GF-D8 (cell line): Measurements from ENCODE around the gene HOXA9.

Experiments used
- DNase-seq: peaks from one replicate; lab custom pipeline; 2025; lab: John Stamatoyannopoulos, UW

The HOXA9 gene

DNA sequence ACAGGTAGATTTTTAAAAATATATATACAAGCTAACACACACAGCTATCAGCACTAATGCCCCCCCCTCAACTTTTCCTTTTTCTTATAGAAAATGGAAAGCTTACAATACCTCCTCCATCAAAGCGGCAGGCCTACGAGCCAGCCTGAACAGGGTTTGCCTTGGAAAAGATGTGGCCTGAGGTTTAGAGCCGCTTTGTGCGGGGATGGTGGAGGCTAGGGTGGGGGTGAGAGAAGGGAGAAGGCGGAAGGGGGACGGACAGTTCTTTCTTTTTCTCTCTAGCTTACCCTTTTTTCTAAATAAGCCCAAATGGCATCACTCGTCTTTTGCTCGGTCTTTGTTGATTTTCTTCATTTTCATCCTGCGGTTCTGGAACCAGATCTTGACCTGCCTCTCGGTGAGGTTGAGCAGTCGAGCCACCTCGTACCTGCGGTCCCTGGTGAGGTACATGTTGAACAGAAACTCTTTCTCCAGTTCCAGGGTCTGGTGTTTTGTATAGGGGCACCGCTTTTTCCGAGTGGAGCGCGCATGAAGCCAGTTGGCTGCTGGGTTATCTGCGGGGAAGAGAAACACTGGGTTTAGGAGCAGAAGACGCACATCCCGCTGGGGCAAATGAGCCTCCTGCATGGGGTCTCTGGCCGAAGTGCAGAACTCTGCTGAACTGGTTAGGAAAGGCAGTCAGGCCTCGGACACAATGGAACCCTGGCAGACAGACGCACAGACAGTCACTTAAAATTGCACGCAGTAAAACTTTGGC, 1.9 kb downstream of the HOXA9 start:
- DNase-seq = no peak

DNA sequence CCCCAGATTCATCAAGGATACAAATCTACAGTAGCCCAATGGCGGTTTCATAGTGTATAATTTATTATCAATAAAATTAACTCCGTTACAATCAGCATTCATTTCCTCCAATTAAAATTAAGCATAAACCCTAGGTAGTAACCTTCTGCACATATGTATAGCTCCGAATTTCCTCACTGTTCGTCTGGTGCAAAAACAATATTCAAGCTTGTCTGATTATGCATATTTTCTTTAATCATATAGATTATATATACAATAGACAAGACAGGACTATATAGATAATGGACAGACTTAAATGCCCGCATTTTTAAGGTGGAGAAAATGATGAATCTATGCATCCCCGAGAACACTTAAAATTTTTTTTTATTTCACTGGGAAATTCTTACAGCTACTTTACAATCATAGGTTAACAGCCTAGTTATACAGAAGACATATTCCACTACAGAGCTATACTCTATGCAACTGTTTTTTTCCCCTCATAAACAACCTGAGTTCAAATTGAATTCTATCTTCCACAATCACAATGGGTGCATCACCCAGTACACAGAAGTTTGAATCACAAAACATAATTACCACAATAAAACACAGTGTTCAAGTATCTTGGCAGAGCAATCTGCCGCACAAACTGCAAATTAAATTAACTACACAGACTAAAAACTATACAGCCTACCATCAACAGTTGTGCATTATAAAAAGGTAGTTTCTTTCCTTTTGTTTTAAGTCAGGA, 2.6 kb downstream of the HOXA9 start:
- no peak for DNase-seq

DNA sequence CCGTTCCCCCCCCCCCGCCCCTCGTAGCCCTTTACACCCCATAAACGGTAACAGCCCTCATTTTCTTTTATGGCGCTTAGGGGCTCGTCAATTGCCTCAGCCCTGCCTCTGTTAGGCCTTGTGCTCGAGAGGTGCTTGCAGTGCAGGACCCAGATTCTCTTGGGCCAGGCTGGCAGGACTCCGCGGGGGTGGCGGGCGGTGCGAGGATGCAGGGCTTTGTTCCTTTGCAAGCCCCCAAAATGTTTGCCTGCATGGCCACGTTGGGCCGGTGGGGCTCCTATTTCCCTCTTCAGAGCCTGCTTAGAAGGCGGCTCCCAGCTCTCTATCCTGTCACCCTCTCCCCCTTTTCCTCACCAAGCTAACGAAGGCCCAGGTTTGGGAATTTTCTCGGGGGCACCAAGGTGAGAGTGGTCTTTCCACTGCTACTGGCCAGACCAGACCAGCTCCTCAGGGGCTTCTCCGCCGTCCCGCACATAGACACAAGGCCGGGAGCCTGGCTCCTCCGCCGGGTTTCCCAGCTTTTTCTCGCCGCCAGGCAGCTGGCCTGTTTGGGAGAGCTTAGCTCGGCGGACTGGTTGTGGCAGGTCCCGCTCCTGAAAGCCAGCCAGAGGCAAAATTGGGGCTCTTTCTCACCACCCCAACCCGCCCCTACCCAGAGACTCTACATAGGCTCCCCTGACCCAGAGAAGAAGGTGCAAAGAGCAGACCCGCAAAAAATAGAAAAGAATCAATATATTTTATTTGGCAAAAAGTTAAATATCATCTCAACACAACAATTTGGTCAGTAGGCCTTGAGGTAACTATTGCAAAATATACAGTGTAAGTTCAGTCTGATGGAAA, 3.4 kb downstream of the HOXA9 start:
- DNase-seq = no peak

DNA sequence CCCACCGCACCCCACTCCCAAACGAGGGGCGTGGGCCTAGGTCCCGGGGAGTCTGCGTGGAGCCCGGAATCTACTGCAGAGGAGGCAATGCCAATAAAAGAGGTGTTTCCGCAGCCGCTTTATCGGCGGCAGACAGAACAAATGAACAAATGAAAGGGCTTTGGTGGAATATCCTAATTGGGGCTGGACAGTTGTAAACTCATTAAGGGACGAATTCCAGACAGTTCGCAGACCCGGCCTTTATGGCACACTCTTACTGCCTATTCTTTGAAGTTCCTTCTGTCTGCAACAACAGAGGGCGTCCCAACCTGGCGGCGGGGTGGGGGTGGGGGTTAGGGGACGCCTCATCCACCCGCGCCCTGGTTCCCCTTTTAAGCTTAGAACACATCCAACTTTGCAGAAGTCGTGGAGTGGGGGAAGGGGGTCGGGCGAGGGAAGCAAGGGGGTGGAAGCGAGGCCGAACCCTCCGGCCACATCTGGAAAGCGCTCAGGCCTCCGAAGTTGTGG, 4.1 kb downstream of the HOXA9 start:
- peak; percentile 84 for DNase-seq

DNA sequence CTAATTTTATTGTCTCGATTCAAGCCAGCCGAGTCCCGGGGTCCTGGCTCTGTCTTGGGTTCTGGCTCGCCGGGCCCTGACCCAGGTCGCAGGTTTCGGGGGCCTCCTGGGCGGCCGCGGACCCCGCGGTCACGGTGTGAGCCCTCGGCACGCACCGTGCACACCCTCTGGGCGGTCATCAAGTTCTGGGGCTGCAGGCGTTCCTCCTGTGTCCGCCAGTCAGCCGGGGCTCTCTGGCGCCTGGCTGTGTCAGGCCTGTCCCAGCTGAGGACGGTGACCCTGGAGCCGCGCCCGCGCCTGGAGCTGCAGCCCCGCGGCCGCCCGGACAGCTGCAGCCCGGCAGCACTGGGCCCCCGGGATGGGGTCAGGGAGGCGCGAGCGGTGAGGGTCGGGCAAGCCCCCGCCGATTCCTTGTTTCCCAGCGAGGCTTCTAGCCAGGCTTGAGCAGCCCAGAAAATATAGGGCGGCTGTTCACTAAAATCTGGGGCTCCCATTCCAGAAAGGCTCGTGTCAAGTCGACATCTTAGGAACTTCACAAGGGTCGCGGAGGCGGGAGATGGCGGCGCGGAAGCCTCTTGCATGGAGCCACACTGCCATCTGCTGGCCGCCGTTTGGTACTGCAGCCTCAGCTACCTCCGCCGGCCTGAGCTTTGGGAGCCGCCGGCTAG, 4.7 kb downstream of the HOXA9 start:
- DNase-seq = peak; percentile 75

DNA sequence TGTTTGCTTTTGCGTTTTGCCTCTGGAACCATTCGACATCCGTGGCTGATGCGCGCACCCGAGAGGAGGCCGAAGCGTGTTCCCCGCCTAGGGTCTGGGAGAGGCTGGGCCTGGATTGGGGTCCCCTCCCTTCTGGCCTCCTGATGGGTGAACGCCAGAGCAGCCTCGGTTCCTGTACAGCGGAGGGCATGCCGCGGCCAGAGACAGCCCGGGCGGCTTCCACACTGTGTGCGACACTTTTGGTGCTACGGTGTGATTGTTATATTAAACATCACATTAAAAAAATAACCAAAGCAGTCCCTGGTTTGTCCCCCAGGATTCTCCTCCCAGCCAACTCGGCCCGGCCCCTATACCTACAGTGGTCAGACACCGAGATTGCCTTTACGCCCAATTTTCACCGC, 5.2 kb downstream of the HOXA9 start:
- no peak for DNase-seq

DNA sequence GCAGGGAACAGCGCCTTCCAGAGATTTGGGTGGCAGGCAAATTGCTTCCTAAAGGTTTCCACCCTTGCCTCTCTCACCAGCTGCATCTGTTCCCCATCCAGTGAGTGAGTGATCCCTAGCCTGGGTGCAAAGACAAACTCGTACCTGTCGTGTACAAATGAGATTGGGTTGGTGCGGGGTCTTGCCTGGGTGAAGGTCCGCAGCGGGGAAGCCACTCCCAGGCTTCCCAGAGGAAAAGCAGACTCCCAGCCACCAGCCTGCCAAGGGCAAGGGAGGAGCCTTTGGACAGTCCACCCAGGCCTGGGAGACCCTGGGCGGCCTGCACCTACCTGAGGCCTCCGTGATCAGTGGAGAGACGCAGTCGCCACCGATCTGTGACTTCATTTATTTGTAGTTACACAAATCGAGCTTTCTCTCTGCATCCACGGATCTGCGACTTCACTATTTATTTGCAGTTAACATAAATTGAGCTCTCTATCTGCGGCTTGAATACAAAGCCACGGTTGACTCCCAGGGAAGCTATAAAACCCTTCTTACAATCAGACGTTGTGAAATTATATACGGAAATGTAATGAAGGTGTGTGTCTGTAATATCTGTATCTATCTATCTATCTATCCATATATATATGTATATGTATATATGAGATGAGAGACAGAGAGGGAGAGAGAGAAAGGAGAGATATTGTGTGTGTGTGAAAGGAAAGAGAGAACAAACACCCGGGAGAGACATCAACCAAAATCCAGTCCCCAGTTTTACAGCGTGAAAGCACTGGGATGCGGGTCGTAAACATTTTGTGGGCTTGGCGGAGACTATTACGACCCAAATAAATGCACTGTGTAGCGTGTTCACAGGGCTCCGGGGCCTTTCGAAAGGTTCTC, 5.8 kb downstream of the HOXA9 start:
- DNase-seq = no peak

DNA sequence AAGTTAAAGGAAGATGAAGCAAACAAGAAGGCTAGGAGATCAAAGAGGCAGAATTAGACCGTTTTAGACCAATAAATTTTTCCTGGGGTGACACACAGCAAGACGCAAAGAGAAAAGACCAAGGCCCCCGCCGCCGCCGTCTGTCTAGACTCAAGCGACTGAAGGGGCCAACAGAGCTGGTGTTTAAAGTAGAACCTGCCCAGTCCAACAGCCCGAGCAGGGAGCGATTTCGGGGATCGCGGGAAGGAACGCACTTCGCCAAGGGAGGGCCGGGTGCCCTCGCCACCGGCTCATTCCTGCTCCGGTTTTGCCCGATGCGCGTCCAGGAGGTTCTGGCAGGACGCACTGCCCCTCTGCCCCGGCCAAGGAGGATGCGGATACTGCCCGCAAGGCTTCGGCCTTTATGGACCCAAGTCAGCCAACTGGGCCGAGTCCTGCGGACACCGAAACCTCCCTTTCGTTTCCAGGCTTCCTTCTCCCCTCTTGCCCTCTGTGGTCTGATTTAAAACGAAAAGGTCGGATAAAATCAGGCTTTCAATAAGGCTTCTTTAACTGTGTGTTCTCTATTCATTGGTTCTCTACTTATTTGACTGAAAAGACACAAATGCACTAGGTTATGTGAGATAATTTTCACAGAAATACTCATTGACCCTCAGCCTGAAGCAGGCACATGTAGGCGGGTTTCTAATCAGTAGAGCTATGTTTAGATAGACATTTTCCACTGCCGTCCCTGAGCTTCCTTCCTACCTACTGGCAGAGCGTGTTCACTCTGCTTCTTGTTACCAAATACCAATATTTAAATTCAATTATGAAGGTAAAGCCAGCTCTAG, 6.7 kb downstream of the HOXA9 start:
- DNase-seq = no peak

DNA sequence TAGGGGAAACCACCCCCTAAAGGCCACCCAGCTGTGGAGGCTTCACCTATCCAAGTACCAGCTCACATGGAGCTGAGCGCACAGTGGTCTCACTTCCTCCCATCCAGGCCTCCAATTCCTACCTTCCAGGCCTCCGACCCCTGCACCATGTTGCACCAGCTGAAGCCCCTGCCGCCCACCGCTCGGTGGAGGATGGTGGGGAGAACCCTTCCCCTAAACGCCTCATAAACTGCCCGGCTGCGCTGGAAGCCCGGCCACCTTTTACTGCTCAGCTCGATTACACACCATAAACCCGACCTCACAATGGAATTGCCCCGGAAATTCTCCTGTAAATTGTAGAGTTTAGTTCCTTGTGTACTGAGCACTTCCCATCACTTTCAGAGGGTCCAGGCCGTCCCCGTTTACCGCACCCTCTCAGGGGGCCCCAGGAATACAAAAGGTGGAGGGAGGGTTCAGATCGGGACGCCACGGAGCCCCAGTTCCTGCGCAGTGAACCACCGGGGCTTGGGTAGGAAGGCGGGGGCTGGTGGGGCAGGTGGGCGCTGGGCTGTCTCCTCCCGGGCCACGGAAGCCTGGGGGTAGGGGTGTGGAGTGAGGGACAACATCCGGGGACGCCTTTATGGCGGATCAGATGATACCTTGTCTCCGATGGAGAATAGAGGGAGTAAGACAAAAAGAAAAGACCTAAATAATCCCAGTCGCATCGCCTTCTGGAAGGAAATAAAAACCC, 7.5 kb downstream of the HOXA9 start:
- DNase-seq = no peak

DNA sequence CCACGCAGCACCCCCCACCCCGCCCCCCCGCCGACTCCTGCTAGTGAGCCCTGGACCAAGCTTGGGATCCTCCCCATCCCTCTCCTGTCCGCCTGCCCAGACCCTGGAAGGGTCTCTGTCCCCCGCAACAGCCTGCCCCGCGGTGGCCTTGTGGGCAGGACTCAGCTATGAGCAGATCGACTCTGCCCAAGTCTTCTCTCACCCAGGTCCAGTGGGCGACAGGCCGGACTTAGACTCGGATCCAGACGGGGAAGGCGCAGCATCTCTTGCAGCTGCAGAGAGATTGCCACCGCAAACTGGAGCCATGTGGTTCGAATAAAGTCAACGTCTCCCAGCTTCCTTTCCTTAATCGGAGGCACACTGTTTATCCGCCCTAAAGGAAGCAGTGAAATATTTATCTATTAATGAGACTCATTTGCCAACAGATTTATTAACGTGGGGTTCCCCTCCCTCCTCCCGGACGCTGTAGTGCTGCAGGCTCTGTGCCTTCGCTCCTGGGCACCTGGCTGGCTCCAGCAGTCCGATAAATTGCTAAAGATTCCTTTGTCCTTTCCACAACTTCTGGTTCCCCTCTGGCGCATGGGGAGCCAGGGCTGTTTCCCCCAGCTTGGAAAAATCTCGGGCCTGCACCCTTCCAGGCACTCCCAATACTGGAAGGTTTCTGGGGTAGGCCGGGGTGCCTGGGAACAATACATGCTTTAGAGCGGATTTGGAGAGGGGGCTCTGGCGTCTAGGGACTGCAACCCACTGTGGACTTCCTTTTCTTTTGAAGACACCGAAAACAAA, 8.2 kb downstream of the HOXA9 start:
- no peak for DNase-seq

DNA sequence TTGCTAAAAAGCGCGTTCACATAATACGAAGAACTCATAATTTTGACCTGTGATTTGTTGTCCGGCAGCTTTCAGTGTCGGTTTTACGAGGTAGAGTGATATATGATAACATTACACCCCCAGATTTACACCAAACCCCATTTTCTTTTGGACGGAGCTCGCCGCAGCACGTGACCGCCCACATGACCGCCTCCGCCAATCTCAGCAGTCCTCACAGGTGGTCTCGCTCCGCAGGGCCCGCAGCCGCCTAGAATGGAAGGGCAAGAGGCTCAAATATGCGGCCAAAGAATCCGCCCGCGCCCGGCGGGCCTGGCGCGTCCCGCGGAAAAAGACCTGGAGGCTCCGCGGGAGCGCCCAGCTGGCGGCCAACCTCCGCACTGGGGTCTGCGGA, 8.8 kb downstream of the HOXA9 start, which contains the start of gene HOXA7:
HOXA7 (minus strand) TSS at position 168 of the 391 bp plus-strand sequence; CDS start at position 38, 130 bp downstream.
- DNase-seq = no peak

DNA sequence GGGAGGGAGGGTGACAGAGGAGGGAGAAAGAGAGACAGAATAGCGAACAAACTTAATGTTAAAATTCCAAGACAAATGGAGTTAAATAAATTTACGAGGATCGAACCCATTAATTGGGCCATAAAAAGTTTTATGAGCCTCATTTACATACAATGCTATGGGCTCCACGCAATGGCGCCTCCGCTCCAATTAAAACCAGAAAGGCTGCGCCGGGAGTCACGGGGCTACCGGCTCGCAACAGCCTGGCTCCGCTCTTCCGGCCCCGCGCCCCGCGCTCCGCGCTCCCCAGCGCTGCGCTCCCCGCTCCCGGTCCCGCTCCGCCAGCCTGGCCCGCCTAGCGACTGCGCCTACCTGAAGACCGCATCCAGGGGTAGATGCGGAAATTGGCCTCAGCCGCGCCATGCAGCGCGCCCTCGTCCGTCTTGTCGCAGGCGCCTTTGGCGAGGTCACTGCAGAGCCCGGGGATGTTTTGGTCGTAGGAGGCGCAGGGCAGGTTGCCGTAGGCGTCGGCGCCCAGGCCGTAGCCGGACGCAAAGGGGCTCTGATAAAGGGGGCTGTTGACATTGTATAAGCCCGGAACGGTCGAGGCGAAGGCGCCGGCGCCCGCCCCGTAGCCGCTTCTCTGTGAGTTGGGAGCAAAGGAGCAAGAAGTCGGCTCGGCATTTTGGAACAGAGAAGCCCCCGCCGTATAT, 9.4 kb downstream of the HOXA9 start:
- DNase-seq = no peak

DNA sequence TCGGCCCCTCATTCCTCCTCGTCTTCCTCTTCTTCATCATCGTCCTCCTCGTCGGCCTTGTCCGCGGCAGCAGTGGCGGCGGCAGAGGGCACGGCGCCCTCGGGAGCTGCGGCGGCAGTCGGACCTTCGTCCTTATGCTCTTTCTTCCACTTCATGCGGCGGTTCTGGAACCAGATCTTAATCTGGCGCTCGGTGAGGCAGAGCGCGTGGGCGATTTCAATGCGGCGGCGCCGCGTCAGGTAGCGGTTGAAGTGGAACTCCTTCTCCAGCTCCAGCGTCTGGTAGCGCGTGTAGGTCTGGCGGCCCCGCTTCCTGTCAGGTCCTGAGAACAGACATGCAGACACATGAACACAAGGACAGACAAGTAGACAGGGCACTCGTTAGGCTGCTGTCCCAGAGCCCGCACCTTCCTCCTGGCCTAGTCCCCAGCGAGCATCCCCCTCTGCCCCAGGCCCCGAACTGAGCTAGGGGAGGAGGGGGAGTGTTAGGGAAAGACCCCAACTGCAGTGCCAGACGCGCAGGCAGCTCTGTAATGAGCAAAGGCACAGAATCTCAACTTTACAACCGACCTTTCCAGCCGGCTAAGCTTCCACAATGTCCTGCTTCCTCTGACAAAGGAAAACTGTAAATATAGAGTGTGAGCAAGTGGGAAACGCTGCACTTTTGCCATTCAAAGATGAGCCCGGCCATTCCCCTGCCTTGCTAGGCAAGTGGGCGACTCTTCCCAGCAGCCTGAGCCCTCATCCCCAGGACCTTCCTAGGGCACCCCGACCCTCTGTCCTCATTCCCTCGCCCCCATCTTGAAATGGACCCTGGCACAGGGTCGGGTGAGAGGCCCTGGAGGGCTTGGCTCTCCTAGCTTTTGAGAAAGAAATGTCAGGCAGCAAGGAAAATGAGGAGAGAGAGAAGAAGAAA, 10.2 kb downstream of the HOXA9 start:
- DNase-seq = no peak

DNA sequence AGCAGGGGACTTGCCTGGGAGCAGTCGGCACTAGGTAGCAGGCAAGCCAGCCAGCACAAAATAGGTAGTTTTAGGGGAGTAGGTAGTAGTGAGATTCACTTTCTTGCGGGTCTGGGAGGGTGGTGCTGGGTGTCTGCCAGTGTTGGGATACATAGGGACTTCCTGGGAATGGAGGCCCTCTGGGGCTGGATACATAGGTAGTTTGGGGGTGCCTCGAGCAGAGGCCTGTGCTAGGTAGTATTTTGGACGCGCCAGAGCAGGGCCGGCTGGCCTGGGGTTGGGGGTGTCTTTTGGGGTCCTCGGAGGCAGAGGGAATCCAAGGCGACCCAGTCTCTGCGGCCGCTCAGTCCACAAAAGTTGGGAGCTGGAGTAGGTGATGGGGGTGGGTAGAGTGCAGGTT, 11.0 kb downstream of the HOXA9 start:
- DNase-seq = no peak

DNA sequence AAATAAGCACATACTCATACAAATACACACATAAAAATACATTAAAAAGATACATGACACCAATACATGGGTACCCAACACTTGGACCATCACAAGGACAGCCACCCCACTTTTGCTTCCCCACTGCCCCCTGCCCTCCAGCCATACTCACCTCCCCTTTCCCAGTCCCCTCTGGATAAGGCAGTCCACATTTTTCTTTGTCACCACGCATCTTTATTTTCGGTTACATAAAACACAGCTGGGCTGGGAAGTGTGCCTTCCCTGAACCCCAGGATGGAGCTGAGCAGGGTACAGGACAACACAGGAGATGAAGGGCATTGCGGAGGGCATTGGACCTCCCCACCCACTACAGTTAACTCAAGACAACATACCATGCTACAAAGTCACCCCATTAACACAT, 11.8 kb downstream of the HOXA9 start:
- DNase-seq = no peak

DNA sequence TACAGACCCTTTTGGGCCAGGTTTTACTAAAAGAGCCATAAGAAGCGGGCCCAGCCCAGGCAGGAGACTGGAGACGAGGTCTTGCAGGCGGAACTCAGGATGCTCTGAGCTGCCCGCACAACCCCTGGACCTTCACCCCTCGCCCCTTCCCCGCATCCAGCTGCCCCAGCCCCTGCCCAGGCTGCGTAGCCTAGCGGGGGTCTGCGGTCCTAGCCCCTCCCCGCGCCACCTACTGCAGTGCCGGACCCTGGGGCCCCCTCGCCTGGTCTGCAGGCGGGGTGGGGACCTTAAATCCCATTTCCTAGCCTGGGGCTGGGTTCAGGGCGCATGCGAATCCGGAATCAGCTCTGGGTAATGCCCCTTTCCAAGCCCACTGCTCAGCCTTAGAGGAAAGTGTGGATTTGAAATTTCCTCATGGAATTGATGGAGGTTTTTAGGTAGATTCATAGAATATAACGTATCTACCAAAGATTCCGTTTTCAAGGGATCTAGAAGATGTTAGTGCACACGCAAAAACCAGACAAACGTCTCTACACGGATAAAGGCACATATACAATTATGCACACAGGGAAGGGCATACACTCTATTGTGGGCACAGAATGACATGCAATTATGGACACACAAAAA, 12.4 kb downstream of the HOXA9 start:
- no peak for DNase-seq
